Subcutaneous adipose tissue (tissue), 4 donors: ENCODE results near the gene ASTN1. TPM values are rescaled to one million over a fixed set of nuclear protein-coding genes. Genes with fewer than 3 reads are reported as not detected.

ENCODE experiments used
- total RNA-seq, 4 donors: library from RNA; depleted of rRNA; stranded (reverse); fragments of >200 nt; gene quantifications; one replicate each; pipeline ENCODE4 v1.1.0, GENCODE V29; 2016
- TF ChIP-seq, protein P1 (sequence below): fragments of 450-650 bp; IDR thresholded peaks from one replicate; pipeline ENCODE4 v1.5.1; 2016; ENCODE audit warnings: low read depth, mild to moderate bottlenecking, control low read depth, antibody characterized with exemption, moderate library complexity

ASTN1 gene
- total RNA-seq, 4 donors from 2014 or later: 0.33 TPM; not detected in 3

DNA sequence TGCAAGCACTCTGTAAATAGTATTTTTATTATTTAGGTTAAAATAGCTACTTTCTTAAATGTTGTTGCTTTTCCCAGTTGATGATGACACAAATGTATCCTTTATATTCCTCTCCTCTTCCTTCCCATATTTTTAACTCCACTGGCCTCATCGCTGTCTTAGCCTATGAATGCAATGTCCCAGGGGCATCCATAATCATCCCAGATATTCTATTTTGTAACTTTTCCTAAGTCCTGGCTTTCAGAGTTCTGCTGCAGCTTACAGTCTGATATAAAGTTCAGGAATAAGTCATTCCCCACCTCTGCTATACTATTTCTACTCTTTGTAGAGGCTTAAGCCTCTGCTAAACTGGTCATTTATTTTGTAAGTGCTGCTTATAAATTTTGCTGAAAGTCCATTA, 58.3 kb downstream of the ASTN1 start:
- TF ChIP-seq, protein P1, sequence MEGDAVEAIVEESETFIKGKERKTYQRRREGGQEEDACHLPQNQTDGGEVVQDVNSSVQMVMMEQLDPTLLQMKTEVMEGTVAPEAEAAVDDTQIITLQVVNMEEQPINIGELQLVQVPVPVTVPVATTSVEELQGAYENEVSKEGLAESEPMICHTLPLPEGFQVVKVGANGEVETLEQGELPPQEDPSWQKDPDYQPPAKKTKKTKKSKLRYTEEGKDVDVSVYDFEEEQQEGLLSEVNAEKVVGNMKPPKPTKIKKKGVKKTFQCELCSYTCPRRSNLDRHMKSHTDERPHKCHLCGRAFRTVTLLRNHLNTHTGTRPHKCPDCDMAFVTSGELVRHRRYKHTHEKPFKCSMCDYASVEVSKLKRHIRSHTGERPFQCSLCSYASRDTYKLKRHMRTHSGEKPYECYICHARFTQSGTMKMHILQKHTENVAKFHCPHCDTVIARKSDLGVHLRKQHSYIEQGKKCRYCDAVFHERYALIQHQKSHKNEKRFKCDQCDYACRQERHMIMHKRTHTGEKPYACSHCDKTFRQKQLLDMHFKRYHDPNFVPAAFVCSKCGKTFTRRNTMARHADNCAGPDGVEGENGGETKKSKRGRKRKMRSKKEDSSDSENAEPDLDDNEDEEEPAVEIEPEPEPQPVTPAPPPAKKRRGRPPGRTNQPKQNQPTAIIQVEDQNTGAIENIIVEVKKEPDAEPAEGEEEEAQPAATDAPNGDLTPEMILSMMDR: no peak

DNA sequence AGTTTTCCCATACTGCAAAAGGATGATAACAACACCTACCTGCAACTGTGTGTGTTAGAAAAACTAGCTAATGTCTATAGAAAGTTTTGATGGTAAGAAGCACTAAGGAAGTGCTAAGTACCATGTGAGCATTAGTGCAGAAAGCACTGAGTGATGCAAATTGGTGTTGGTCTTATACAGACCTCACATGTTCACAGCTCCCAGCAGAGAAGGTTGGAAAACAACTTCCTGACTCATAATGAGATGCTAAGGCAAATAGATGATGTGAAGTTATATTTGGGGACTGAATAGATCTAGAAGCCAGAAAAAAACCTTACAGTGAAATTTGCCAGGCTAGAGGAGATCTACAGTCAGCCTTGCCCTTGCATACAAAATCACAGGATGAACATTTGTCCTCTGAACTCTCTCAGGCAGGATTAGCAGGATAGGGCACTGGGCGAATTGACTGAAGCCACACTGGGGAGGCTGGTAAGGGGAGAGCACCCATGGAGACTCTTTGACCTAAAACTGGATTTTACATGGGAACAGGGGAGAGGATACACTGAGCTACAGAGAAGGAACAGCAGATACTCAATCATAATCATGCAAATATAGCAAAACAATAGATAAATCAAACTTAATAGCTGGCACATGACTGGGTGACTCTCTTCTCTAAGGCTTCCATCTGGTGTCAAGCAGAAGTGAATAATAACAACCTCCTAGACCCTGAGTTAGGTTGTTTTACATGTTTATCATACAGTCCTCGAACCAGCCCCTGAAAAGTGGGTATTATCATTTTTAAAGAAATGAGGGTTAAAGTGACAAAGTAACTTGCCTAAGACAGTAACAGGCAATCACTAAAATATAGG, 61.3 kb downstream of the ASTN1 start:
- TF ChIP-seq, protein P1: no peak

DNA sequence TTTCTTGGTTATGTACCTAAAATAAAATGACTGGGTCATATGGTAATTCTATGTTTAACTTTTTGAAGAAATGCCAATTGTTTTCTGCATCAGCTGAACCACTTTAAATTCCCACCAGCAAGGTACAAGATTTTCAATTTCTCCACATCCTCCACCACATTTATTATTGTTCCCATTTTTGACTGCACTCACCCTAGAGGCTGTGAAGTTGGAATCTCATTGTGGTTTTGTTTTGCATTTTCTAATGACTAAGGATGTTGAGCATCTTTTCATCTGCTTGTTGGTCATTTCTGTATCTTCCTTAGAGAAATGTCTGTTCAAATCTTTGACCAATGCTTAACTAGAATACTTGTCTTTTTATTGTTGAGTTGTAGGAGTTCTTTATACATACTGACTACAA, 72.5 kb downstream of the ASTN1 start:
- TF ChIP-seq, protein P1: no peak

DNA sequence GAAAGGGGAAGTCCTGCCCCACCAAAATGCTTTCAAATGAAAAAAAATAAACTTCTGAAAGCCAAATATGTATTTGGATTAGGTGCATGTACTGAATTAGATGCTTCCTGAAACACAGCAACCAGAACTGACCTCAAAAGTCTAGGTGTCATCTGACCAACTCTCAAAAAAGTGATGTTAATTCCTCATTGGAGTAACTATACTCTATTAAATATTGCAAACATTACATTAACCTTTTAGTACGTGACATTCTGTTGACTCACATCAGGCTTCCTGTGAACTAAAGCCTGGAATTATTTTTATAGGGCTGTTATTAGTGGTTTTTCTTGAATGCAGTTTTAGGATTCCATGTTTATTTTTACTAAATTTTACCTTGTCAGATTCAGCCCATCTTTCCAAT, 73.5 kb downstream of the ASTN1 start:
- TF ChIP-seq, protein P1: no peak

DNA sequence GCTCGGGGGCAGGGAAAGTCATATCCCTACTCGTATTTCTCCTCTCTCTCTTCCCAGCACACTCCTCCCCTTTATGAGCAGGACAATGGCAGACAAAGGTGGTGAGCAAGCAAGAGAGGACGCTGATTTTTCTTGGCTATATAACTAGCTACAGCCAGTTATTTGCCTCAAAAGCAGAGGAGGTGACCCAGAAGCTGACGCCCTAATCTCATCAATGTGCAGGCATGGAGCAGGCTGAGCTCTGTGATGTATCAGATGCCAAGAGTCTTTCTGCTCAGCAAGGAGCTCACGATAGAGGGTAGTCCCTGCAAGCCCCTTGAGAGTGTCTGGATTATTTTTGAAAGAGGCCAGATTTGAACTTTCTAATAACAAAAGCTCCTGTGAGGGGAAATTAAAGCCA, 75.5 kb downstream of the ASTN1 start:
- TF ChIP-seq, protein P1: no peak

DNA sequence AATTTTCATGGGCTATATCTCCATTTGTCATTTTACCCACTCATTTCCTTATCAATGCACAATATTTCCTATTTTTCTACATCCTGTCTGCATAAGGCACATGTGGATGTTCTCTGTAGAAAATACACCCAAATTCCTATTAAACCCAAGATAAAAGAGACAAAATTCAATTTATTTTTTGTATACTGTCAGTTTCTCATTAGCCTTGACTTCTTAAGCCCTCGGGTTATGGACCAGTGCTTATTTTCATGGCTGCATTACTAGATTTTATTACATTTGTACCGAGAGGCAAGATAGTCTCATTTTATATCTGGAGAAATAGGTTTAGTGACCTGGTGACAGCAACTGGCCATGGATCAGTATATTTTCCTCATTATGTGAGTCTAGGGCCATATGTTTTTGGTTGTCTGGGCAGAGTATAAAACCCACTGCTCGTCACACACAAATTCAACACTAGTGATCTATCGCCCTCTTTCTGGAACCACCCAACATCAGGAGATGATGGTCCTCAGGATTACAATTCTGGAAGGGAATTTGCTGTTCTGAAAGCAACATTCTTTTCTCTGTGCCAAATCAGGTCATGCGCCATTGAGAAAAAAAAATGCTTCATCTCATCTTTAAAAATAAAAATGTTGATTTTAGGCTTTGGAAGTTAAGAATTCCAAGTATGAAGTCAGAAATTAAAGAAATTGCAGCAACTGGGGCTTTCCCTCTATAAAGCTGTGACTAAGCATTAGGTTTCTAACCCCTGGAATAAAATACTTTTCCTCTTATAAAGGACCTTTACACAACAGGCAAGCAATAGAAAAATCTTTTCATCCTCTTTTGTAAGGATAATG, 81.4 kb downstream of the ASTN1 start:
- TF ChIP-seq, protein P1: no peak

DNA sequence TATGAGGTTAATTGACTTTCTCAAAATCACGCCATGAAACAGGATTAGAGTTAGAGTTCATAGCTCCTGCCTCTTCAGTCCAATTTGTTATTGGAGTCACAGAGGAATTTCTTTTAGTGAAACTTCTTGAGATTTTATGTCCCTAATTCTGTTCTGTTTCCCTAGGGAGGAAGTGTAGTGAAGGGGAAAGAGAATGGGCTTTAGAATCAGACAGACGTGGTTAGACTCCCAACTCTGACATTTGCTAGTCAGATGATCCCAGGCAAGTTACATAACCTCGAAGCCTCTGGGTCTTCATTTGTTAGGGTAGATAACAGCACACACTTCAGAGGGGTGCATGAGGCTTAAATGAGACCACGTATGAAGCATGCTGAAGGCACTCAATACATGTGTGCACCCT, 83.9 kb downstream of the ASTN1 start:
- TF ChIP-seq, protein P1: no peak
